Measurements from ENCODE around the gene XYLT1.

Gene XYLT1

GRCh38 chr16:17061326-17061725, 409.4 kb downstream of the XYLT1 start:
- DNase-seq (ENCODE audit: low read depth): no peak
- no peak overlapping the region for H3K4me3 ChIP-seq (ENCODE audit: low read length)
- no peak for TF ChIP-seq CTCF (conservative IDR thresholded peaks at IDR 0.05; ENCODE audit: low read length)

DNA sequence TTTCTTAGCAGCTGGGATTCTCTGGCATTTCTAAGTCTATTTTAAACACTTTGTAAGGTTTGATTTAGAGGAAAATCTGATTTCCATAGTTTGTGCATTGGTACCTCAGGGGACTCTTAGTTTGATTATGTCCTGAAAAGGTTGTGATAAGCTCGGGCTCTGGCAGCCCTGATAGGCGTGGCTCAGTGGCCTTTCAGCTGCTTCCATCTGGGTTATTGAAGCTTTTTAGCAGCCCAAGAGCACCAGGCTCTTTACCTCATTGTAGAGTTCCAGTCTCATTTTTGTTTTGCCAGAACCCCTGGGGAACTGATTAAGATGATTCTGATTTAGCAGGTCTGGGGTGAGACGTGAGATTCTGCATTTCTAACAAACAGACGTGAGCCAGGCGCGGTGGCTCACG, 412.3 kb downstream of the XYLT1 start:
- DNase-seq (ENCODE audit: low read depth): no peak
- no peak overlapping the region for H3K4me3 ChIP-seq (ENCODE audit: low read length)
- no peak for TF ChIP-seq CTCF (conservative IDR thresholded peaks at IDR 0.05; ENCODE audit: low read length)

DNA sequence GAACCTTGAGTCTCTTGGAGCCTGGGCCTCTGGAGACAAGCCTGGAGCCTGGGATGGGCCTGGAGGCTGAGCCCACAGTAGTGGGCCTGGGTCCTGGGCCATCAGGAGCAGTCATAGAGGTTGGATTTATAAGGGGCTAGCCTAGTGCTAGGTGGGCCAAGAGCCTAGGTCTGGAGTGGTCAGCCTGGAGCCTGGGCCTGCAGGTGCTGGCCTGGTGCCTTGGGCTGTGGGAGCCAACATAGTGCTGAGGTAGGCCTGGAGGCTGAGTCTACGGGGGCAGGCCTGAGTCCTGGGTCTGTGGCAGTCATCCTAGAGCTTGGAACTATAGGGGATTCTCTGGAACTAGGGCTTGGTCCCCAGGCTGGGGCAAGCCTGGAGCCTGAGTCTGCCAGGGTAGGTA, 414.1 kb downstream of the XYLT1 start:
- no peak overlapping the region for H3K4me3 ChIP-seq (ENCODE audit: low read length)
- TF ChIP-seq CTCF (conservative IDR thresholded peaks at IDR 0.05; ENCODE audit: low read length): no peak
- no peak for DNase-seq (ENCODE audit: low read depth)

DNA sequence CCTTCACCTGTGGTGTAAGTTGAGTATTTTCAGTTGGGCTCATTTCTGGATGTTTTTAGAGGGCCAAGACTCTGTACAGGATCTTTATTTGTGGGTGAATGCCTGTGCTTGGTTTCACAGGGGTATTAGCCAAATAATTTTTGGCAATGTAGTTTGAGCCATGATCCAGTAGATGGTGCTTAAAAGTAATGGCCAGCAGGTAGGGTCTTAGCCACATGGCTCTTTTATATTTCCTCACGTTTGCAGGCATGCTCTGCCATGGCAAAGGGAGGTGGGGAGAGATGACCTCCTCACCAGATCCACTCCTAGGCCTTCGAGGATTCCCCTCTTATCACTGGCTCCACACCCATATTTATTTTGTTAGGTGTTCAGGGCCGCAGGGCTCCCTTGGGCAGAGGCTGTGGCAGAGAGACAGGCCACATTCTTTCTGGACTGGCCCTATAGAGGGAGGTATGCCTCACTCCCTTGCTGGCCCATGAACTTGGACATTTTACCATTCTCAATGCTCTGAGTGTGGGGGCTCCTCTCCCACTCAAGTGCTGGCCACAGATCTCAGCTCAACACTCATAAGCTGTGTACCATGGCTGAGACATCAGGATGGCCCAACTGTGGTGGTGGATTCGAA, 417.1 kb downstream of the XYLT1 start:
- DNase-seq (ENCODE audit: low read depth): no peak
- TF ChIP-seq CTCF (conservative IDR thresholded peaks at IDR 0.05; ENCODE audit: low read length): no peak
- H3K4me3 ChIP-seq (ENCODE audit: low read length): no peak overlapping the region
